ENCODE data around the gene SLC47A2.

Gene SLC47A2

GRCh38 chr17:19642373-19642893 lies 74.0 kb downstream of the SLC47A2 start:
- DNase-seq, result no peak

- no peak for DNase-seq
Measured at GRCh38 chr17:19641687-19642372, 74.6 kb downstream of the SLC47A2 start.

GRCh38 chr17:19631905-19632304 lies 84.5 kb downstream of the SLC47A2 start:
- no peak for DNase-seq

GRCh38 chr17:19630661-19631060 lies 85.7 kb downstream of the SLC47A2 start:
- DNase-seq, result no peak

GRCh38 chr17:19630035-19630434 lies 86.3 kb downstream of the SLC47A2 start:
- no peak for DNase-seq

- DNase-seq, result no peak
Measured at GRCh38 chr17:19629449-19629848, 86.9 kb downstream of the SLC47A2 start.
